SK-N-SH (cell line): Measurements from ENCODE around the gene FUCA1.

Source experiments
- EP300 ChIP-seq, 2 experiments: IDR thresholded peaks; 2 replicates each; pipeline versions ENCODE4 v1.4.0 to v1.6.1; 2012; ENCODE audit warnings: borderline replicate concordance in 1 of 2, low read depth in 1 of 2, low read length in 1 of 2
- POLR2AphosphoS5 ChIP-seq: IDR thresholded peaks from 2 replicates; pipeline ENCODE4 v1.6.1; 2012; ENCODE audit warnings: low read depth, low read length
- SIN3A ChIP-seq: IDR thresholded peaks from 2 replicates; pipeline ENCODE4 v1.6.1; 2012; ENCODE audit warnings: low read depth, mild to moderate bottlenecking, low read length, moderate library complexity, borderline replicate concordance
- TF ChIP-seq, protein P1 (sequence below): fragments of 200-600 bp; sonication (generic); IDR thresholded peaks from 2 replicates; pipeline ENCODE4 v1.6.1; 2017; ENCODE audit warnings: antibody characterized with exemption, mild to moderate bottlenecking, moderate library complexity
- TF ChIP-seq, protein P2 (sequence below): IDR thresholded peaks from 2 replicates; pipeline ENCODE4 v1.6.1; 2012; ENCODE audit warnings: mild to moderate bottlenecking, low read depth, low read length, moderate library complexity
- TF ChIP-seq, protein P3 (sequence below): fragments of 150-350 bp; IDR thresholded peaks from 2 replicates; pipeline ENCODE4 v1.6.1; 2017; ENCODE audit warnings: antibody characterized with exemption, low read length, low read depth, borderline replicate concordance

DNA sequence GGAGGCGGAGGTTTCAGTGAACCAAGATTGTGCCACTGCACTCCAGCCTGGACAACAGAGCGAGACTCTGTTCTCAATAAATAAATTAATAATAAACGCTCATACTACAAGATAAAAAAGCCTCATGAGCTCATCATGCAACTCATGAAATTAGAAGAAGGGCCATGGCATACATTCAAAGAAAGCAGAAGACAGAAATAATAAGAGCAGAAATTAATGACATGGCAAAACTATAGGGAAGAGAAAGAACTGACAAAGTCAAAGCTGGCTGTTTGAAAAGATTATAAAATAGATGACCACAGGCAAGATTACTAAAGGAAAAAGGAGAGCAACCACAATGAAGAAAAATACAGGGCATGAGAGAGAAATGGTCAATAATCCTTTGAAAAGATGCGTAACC is 14.7 kb upstream of the FUCA1 start:
- TF ChIP-seq, protein P1, sequence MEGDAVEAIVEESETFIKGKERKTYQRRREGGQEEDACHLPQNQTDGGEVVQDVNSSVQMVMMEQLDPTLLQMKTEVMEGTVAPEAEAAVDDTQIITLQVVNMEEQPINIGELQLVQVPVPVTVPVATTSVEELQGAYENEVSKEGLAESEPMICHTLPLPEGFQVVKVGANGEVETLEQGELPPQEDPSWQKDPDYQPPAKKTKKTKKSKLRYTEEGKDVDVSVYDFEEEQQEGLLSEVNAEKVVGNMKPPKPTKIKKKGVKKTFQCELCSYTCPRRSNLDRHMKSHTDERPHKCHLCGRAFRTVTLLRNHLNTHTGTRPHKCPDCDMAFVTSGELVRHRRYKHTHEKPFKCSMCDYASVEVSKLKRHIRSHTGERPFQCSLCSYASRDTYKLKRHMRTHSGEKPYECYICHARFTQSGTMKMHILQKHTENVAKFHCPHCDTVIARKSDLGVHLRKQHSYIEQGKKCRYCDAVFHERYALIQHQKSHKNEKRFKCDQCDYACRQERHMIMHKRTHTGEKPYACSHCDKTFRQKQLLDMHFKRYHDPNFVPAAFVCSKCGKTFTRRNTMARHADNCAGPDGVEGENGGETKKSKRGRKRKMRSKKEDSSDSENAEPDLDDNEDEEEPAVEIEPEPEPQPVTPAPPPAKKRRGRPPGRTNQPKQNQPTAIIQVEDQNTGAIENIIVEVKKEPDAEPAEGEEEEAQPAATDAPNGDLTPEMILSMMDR: no peak
- no peak for TF ChIP-seq EP300 (IDR thresholded peaks at IDR 0.05; ENCODE audit: borderline replicate concordance in 1 of 2, low read depth in 1 of 2, low read length in 1 of 2)
- TF ChIP-seq, protein P2, sequence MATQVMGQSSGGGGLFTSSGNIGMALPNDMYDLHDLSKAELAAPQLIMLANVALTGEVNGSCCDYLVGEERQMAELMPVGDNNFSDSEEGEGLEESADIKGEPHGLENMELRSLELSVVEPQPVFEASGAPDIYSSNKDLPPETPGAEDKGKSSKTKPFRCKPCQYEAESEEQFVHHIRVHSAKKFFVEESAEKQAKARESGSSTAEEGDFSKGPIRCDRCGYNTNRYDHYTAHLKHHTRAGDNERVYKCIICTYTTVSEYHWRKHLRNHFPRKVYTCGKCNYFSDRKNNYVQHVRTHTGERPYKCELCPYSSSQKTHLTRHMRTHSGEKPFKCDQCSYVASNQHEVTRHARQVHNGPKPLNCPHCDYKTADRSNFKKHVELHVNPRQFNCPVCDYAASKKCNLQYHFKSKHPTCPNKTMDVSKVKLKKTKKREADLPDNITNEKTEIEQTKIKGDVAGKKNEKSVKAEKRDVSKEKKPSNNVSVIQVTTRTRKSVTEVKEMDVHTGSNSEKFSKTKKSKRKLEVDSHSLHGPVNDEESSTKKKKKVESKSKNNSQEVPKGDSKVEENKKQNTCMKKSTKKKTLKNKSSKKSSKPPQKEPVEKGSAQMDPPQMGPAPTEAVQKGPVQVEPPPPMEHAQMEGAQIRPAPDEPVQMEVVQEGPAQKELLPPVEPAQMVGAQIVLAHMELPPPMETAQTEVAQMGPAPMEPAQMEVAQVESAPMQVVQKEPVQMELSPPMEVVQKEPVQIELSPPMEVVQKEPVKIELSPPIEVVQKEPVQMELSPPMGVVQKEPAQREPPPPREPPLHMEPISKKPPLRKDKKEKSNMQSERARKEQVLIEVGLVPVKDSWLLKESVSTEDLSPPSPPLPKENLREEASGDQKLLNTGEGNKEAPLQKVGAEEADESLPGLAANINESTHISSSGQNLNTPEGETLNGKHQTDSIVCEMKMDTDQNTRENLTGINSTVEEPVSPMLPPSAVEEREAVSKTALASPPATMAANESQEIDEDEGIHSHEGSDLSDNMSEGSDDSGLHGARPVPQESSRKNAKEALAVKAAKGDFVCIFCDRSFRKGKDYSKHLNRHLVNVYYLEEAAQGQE: no peak
- no peak for TF ChIP-seq SIN3A
- TF ChIP-seq POLR2AphosphoS5: no peak
- TF ChIP-seq, protein P3, sequence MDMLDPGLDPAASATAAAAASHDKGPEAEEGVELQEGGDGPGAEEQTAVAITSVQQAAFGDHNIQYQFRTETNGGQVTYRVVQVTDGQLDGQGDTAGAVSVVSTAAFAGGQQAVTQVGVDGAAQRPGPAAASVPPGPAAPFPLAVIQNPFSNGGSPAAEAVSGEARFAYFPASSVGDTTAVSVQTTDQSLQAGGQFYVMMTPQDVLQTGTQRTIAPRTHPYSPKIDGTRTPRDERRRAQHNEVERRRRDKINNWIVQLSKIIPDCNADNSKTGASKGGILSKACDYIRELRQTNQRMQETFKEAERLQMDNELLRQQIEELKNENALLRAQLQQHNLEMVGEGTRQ: no peak
